Myocyte (in vitro differentiated cells): Measurements from ENCODE around the gene DDI2. TPM values are rescaled to one million over a fixed set of nuclear protein-coding genes. Genes with fewer than 3 reads are reported as not detected.
"Not testable (repeated sequence)": the region's sequence is repeated elsewhere in the genome, so short reads cannot be mapped to it uniquely, and the experiment has no call there.

ENCODE experiments used
- DNase-seq: peaks from one replicate; pipeline ENCODE4 v3.0.0-alpha.2; 2012; ENCODE audit warnings: low read depth
- polyA plus RNA-seq: library from polyadenylated mRNA; unstranded; fragments of >200 nt; gene quantifications from one replicate; pipeline ENCODE4 v1.2.1, GENCODE V29; 2012; ENCODE audit warnings: missing spikeins
- total RNA-seq: library from RNA; depleted of rRNA; stranded (reverse); fragments of >200 nt; gene quantifications from 2 replicates; pipeline ENCODE4 v1.2.3, GENCODE V29; 2014

DDI2 gene
- total RNA-seq: 26.6 and 34.7 TPM in 2 replicates
- polyA plus RNA-seq: 8.1 TPM

DNA sequence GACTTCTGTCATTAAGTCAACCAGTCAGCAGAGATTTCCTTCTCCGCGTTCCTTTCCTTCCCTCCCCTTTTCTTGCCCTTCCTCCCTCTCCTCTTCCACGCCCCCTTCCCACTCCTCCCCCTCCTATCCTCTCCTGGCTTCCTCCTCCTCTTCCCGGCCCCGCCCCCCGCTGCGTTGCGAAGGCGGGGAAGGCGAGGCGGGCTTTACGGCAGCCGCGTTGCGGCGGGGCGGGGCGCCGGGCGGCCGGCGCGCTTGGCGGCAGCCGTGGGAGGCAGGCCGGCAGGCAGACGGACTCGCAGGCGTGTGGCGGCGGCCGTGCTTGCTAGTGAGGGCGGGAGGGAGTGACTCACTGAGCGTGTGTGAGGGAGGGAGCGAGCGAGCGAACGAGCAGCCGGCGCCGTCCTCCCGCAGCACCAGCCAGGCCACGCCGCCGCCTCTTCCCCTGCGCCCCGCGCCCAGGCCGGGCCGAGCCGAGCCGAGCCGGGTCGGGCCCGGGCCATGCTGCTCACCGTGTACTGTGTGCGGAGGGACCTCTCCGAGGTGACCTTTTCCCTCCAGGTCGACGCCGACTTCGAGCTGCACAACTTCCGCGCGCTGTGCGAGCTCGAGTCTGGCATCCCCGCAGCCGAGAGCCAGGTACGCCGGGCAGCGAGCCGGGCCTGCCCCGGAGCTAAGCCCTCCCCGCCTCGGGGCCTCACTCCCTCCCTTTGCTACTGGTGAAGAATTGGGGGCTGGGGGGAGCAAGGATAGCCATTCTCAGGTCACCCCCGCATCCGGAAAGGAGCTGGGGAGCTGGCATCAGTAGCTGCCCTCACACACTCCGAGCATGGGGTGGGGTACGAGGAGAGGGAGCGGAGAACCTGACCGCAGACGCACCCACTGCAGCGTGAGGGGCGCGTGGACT lies at the start of gene DDI2:
TSS of gene DDI2 (plus strand) at position 286 of the 904 bp plus-strand sequence. CDS start at position 499, 213 bp downstream.
- DNase-seq: peak; percentile 99

DNA sequence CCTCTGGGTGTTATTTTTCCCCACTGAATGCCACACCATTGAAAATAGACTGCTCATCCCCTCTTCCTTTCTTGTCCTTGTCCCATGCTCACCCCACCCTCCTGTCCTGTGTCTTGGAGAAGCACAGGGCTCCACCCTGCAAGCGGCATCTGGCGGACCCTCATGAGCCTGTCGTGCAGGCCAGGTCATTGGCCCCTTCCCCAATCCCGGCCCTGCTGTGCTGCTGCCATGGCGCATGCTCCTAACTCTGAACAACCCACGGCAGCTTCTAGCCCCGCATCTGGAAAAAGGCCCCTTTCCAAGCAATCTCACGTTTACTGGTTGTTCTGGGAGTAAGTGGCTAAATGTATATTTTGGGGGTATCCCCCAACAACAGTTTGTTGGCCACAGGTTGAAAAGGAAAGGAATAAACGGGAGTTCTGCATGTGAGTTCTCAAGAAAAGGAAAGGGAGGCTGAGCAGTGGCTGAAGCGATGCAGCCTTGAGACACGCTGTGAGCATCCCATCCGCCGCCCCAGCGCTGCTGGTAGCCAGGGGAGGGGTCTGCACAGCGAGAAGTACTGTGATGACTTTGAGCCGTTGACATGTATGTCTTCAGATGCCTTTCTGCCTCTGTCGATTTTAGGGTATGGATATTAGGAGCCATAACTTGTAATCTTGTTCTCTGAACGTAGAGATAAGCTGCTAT lies 48.7 kb upstream of the DDI2 start:
- DNase-seq: no peak

DNA sequence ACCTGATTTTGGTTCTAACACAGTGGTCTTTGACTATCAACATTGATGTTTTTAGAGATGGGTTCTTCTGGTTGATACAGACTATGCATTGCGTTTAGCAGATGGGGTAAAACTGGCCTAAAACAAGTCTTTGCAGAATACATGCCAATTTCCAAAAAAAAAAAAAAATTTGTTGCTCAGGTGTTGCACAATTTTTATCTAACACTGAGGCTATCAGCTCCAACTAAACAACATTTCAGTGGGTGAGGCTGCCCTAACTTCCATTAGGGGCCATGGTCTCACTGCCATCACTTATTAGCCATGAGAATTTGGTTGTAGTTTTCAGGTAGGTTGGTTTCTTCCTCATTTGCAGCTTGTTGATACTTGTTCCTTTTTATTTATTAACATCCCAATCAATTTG lies 46.4 kb upstream of the DDI2 start:
- DNase-seq: no peak

DNA sequence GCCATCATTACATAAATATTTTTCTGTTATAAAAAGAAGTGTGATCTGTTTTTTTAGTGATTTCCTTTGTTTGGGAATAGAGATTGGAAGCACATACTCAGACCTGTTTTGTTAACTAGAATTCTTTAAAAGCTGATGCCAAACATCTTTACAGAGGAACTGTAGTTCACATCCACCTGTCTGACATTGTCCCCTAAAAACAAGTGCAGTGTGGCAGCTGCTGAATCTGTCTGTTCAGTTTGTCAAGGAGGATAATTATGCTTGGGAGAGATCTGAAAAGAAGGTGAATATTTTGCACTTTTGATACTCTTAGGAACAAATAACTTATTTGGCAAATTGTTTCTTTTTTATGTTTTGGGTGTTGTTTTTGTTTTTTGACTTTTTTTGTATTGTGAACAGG lies 46.0 kb upstream of the DDI2 start:
- DNase-seq: peak; percentile 57

DNA sequence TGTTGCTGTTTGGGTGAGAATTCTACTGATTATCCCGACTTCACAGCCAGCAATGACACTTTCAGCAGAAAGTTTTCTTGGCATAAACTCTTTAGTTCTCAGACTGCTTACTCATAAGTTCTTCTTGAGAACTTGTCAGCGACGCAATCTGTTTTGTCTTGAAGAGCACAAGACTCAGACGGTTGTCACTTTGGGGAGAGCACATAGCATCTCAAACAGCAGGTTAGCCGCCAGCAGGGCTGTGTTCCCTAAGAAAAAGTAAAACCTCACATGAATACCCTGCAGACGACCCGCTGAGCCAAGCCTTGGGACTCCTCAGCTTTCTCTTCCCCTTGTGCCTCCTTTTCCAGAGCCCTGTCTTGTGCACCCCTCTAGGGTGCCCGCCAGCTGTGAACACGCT lies 43.8 kb upstream of the DDI2 start:
- peak; percentile 10 for DNase-seq

DNA sequence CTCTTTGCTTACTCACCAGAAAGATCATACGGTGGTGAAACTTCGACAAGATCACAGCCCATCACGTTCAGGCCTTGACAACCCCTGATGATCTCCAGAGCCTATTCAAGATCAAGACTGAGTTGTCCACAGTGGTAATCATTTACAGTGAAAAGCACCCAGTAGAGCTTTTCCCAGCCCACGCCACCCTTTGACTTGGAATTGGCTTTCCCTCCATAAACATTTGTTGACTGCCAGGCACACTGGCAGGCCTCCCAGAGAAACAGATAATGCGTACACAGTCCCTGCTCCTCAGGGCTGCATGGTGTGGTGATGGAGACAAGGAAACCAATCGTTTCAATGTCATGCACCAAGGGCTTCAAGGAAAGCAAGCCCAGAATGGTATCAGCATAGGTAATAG lies 42.5 kb upstream of the DDI2 start:
- no peak for DNase-seq

DNA sequence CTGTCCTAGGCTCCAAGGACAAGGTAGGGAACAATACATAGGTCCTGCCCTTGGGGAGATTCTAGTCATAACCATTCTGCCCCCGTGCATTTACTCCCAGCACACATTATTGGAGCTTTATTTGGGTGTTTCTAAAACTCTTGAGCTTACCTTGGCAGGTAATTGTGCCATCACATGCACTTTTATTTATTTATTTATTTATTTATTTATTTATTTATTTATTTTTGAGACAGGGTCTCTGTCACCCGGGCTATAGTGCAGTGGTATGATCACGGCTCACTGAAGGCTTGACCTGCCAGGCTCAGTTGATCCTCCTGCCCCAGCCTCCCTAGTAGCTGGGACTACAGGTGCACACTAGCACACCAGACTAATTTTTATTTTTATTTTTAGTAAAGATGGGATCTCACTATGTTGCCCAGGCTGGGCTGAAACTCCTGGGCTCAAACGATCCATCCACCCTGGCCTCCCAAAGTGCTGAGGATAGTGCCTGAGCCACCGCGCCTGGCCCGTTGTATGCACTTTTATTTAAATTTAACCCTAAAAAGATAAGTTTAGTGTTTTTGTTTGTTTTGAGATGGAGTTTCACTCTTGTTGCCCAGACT lies 41.6 kb upstream of the DDI2 start:
- DNase-seq: no peak

DNA sequence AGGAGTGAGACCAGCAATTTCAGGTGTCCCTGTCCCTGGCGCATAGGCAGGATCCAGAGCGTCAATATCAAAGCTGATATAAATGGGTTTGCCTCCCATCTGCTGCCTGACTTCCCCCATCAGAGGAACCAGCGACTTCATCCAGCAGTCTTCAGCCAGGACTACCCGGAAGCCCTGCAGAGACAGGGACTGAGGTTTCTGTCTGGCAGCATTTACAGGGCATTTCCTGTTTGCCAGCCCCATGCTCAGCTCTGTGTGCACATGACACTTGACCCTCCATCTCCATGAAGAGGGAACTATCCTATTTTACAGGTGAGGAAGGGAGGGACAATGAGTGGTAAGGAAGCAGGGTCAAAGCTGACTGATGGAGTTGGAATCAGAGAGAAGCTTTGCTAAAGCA lies 39.6 kb upstream of the DDI2 start:
- no peak for DNase-seq

DNA sequence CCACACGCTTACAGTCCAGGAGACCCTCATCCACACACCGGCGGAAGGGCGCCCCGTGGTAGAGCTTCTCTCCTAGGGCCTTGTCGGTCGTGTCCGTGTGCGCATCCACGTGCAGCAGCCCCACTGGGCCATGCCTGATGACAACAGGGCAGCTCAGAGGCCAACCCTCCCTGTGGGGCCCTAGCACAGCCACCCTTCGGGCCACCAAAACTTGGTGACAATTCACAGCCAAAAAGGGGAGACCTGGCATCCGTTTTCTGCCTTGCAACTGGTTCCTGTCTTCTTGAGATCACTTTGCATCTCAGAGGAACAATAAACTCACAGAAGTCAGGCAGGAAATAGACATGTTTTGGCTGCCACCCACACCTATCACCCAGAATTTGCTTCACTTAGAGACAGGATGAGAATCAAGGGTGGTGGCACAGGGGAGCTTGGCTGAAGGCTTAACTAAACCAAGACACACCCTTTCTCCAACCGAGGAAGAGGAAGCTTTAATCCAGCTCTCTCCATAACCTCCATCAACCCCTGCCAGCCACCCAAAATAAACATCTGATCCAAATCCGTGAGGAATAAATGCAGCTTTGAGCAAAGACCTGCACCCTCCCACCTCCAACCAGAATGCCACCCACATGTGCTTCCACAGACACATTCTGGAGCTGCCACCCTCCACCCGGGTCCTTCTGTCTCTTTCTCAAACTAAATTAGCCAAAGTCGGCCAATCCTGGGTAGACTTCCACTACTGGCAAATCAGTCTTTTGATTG lies 38.2 kb upstream of the DDI2 start:
- DNase-seq: peak; percentile 35

DNA sequence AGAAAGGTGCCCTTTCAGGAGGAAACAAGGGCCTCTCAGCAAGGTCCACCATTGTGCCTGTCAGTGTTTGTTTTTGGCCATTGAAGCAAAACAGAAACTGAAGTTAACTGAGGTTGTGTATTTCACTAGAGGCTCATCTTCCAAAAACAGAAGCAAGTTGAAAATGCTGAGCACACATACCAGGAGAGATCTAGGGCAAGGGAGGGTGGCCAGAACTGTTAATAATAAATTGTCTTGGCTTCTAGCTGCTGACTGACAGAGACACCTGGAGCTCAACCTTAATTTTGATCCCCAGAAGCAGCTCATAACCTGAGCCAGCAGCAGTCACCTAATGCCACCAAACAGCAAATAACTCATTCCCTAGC lies 37.6 kb upstream of the DDI2 start:
- peak; percentile 87 for DNase-seq

DNA sequence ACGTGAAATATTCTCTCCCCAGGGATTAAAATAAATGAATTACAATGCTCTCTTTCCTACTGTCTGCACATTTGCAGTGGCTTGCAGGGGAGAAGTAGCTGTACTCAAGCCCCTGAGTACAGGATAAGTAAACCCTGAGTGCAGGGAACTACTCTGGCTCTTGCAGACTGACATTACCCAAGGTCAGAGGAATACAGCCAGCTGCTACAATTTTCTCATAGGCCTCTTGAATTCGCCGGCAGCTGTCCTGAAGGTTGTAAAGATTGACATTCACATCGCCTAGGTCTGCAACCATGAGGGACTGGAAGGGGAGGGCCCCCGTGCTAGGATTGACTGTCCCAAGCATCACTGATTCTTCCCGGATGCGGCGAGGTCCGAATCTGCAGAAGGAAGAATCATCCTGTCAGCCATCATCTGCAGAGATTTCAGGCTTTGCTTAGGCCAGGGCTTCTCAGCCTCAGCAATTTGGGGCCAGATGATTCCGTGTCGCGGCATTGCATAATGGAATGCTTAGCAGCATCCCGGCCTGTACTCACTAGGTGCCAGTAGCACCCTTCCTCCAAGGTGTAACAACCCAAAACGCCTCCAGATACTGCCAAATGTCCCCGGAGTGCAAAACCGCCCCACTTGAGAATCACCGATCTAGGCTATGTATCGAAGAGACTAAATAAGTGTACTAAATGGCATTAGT lies 34.1 kb upstream of the DDI2 start:
- no peak for DNase-seq

DNA sequence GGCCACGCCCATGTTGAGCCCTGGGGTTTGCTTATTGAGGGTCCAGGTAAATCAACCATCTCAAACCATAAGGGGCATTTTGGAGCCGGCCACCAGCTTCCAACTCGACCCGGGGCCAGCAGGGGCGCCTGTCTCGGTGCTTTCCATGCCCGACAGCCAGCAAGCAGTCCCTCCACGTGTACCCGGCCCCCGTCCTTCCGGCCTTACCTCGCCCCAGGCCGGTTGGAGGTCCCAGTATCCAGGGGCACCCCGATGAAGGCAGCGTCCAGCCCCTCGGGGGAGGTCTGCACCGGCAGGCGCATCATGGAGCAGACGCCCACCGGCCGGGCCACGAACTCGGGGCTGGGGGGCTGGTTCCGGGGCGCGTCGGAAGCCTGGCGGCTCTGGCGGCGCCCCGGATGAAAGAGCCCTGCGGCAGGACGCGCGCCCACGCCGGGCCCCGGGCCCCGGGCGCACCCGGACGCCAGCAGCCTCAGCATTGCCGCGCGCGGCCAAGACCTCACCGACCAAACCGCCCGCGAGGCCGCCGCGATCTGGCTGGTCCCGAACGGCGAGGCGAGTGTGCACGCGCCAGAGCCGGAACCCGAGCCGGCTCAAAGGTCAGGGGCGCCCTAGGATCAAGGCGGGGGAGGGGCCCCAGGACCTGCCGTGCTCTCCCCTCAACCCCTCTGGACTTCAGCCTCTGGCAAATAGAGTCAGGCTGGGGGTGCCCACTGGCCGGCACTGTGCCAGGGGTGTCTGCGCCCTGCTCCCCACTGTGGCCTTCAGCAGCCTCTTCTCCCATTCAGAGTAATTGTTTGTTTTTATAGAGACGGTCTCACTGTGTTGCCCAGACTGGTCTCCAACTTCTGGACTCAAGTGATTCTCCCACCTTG lies 32.5 kb upstream of the DDI2 start, which contains the start of gene AGMAT:
TSS of gene AGMAT (minus strand) at position 563 of the 875 bp plus-strand sequence. CDS start at position 479, 84 bp downstream.
- peak; percentile 45 for DNase-seq

DNA sequence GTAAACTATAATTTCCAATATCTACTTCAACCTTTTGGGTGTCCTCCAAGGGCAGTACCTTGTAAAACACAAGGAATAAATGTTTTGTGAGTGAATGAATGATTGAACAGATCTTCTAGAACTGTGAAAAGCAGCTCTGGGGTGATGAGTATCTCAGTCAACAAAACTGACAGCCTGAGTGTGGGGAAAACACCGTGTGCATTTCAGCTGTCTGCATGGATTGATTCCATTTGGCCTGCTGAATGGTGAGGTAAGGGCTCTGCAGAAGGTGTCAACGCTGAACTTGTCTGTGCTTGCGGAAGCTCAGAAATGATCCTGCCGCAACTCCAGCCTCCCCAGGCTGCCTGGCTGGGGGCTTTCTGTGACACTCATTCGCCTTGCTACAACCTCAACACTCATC lies 25.0 kb upstream of the DDI2 start:
- no peak for DNase-seq

DNA sequence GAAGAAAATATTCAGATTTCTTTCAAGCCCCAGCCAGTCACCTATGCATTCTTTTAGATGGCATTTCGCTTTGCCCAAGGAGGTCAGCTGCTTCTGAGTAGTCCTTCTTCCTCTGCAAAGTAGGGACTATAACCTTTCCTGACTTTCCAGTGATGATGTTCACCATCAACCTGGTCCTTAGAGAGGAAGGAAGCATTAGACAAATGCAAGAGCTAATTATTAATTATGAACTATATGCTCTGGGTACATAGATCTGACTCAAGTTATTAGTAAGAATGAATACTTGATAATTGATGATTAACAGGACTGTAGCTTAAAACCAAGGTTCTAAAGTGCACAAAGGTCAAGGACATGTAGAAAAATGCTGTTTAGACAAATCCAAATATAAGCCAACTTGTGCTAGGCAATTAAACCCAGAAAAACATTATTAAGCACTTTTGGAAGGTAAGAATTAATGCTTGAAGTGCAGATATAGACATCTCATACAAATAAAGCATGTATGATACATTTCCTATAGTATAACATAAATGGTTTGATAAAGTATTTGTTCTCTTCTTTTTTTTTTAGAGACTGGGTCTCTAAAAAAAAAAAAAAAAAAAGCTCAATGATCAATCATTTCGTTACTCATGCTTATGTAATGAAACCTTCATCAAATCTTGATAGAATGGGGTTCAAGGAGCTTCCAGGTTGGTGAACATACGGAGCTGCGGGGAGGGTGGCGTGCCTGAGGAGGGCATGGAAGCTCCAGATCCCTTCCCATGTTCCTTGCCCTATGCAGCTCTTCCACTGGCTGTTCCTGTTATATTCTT lies 21.2 kb upstream of the DDI2 start:
- DNase-seq: no peak

DNA sequence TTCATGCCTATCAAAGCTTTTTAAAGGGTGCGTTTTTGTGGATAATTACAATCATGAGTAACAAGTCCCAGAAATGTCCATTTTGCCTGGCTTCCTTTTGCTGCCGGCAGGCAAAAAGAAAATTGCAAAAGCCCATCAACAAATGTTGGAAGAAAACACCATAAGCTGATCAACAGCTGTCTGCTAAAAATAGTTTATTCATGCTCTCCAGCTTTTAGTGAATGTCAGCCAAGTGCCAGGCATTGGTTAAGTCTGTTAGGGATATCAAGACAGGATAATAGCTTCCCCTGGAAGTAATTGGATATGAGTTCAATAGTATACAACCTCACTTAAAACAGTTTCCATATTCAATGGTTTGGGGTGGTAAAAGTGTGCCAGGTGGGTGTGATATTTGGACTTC lies 18.8 kb upstream of the DDI2 start:
- peak; percentile 88 for DNase-seq

DNA sequence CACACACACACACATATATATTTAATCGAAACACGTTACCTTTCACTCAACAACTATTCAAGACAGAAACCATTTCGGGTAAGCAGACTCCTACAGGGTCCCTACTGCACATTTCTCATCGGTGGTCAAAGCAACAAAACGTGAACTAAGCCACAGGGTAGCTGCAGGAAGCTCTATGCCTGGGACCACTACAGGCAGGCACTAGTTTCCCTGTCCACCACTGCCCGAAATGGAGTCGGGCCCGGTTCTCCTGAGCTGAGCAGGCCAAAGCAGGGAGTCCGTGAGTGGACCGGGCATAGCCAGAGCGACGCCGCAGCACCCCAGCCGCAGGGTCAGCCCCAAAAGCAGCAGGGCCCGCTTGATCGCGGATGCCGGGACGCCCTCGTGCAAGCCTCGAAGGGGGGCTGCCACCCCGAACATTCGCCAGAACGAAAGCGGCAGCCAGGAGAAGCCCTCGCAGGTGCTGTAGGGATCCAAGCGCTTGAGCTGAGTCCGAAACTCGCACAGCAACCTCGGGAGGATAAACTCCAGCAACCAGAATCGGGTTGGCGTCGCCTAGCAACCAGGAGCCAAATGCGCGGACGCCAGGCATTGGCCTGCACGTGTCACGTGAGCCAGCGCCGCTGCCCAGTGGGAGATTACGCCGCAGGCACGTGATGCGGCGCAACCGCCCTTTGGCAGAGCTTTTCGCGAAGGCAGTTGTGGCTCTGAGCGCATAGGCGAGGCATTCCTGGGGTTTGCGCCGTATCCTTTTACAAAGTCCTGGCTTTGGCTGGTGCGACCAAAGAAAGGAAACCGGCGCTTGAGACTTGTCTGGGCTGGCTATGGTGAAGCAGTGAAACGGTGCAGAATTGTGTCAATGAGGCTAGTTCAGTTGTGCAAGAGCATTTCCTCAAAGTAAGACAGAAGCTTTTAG lies 13.9 kb upstream of the DDI2 start:
- DNase-seq: peak; percentile 98

DNA sequence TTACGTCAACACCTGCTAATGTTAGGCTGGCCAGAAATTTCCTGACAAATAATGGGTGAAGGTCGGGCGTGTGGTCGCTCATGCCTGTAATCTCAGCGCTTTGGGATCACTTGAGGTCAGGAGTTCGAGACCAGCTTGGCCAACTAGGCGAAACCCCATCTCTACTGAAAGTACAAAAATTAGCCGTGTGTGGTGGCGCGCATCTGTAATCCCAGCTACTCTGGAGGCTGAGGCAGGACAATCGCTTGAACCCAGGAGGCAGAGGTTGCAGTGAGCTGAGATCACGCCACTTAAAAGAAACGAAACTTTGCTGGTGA lies 13.3 kb upstream of the DDI2 start:
- DNase-seq: not testable (repeated sequence)

DNA sequence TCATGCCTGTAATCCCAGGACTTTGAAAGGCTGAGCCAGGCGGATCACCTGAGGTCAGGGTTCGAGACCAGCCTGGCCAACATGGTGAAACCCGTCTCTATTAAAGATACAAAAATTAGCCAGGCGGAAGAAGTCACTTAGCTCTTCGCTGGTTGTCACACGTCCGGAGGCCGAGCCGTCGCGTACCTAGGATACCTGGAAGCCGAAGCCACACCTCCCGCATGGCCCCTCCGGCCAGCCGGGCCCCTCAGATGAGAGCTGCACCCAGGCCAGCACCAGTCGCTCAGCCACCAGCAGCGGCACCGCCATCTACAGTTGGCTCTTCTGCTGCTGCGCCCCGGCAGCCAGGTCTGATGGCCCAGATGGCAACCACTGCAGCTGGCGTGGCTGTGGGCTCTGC lies 12.9 kb upstream of the DDI2 start:
- DNase-seq: not testable (repeated sequence)
